ENCODE data around the gene GMPS.
"Not testable (repeated sequence)": the region's sequence is repeated elsewhere in the genome, so short reads cannot be mapped to it uniquely, and the experiment has no call there.

Gene GMPS

DNA sequence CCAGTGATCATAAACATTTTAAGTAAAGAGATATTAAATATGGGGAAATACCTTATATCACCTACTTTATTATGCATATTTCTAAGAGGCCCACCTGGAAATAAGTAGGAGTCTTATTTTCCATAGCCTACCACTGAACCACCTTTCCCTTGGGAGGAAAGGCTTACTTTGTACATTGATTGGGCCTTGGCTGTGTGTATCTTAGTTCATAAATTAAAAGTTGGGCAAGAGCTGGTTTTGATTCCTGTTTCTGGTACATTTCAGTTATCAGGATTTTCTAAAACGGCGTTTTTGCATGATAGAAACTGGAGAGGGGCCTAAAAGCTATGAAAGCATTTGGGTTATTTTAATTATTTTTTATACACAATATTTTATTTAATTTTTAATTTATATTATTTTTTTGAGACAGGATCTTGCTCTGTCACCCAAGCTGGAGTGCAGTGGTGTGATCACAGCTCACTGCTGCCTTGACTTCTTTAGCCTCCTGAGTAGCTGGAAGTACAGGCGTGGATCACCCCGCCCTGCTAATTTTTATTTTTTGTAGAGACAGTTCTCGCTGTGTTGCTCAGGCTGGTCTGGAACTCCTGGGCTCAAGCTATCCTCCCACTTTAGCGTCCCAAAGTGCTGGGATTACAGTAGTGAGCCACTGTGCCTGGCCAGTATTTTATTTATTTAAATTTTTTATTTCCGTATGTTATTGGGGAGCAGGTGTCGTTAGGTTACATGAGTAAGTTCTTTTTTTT, 2.6 kb downstream of the GMPS start:
- Histone ChIP-seq H3K9me3 (ENCODE audit: control extremely low read depth in 1 of 5, control insufficient read depth in 4 of 5, insufficient read depth in 2 of 5, low read depth in 1 of 5, low read length in 4 of 5) (no peaks in the 10 kb centered on the region), H3K4me3 (ENCODE audit: control insufficient read depth in 1 of 7, extremely low read depth in 1 of 7, insufficient read depth in 4 of 7, low read depth in 2 of 7, low read length in 6 of 7) (peak overlapping the region in 1 of 7 experiments; percentile 91), H3K27ac (ENCODE audit: insufficient read depth in 1 of 2, low read depth in 1 of 2, low read length in 2 of 2, poor library complexity in 1 of 2, severe bottlenecking in 2 of 2) (peak overlapping the region in 1 of 2 experiments; percentile 86), H3K4me1 (ENCODE audit: control extremely low read depth in 1 of 4, control insufficient read depth in 4 of 4, insufficient read depth in 4 of 4, low read length in 3 of 4) (peaks cover 5 to 23% (median 13%) of the 10 kb centered on the region in 4 experiments), H3K27me3 (replicated peaks in 2 of 5; ENCODE audit: control insufficient read depth in 4 of 5, insufficient read depth in 5 of 5, low read length in 4 of 5) (no peaks in the 10 kb centered on the region), H3K36me3 (ENCODE audit: control insufficient read depth in 4 of 4, insufficient read depth in 4 of 4, low read length in 3 of 4) (peaks cover 0 to 2% (median 0%) of the 10 kb centered on the region in 4 experiments)
- DNase-seq: no peak
- WGBS (ENCODE audit: insufficient coverage): 85% methylated on average over 3 of the region's 8 CpGs
- CTCF ChIA-PET: interaction anchor here (1.3 to 3.2 kb wide), 2 partner anchors 13 to 67 kb away, joined by 3 to 13 read pairs; partner anchors contain the start of gene C3orf33
- POLR2A ChIA-PET: no interaction called here

DNA sequence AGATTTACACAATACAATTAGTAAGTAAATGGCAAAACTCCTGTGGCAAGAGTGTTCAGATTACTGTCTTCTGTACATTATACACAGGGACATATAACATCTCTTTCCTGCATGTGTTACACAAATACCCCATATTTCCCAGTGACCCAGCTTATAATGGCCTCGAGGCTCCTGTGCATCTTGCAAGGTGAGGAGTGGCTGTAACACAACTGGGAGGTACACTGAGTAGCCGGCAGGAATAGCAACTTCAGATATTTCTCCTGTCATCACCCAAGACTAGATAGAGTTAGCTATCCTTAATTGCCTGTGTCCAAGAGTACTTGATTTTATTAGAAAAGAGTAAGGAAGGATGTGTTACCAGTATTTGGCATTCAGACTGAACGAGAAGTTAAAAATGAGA, 5.6 kb downstream of the GMPS start:
- CTCF ChIA-PET: no interaction called here
- 81% methylated on average over 2 of the region's 3 CpGs for WGBS (ENCODE audit: insufficient coverage)
- no peaks in the 10 kb centered on the region for H3K27me3 ChIP-seq (replicated peaks in 2 of 5; ENCODE audit: control insufficient read depth in 4 of 5, insufficient read depth in 5 of 5, low read length in 4 of 5)
- H3K4me3 ChIP-seq (ENCODE audit: control insufficient read depth in 1 of 7, extremely low read depth in 1 of 7, insufficient read depth in 4 of 7, low read depth in 2 of 7, low read length in 6 of 7): no peak overlapping the region
- no peak overlapping the region for H3K27ac ChIP-seq (ENCODE audit: insufficient read depth in 1 of 2, low read depth in 1 of 2, low read length in 2 of 2, poor library complexity in 1 of 2, severe bottlenecking in 2 of 2)
- H3K4me1 ChIP-seq (ENCODE audit: control extremely low read depth in 1 of 4, control insufficient read depth in 4 of 4, insufficient read depth in 4 of 4, low read length in 3 of 4): peaks cover 2 to 16% (median 10%) of the 10 kb centered on the region in 4 experiments
- peaks cover 0 to 2% (median 0%) of the 10 kb centered on the region in 4 experiments for H3K36me3 ChIP-seq (ENCODE audit: control insufficient read depth in 4 of 4, insufficient read depth in 4 of 4, low read length in 3 of 4)
- H3K9me3 ChIP-seq (ENCODE audit: control extremely low read depth in 1 of 5, control insufficient read depth in 4 of 5, insufficient read depth in 2 of 5, low read depth in 1 of 5, low read length in 4 of 5): no peaks in the 10 kb centered on the region
- POLR2A ChIA-PET: no interaction called here
- DNase-seq: no peak

DNA sequence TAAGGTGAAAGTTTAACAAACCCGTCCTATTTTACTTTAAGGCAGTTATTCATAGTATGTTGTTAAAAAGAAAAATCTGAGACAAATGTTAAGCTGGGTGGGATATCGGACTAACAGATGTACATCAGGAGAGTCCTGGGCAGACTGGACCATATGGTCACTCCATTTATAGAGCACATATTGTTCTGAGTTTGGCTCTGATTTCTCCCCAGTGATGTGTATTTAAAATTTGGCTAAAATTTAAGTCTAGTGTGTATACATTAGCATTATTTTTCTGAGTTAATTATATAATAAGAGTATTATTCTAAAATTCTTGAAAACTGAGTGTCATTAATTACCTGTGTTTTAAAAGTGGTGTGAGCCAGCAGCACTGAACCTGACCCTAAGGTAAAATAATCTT, 6.1 kb downstream of the GMPS start:
- no peak overlapping the region for H3K4me3 ChIP-seq (ENCODE audit: control insufficient read depth in 1 of 7, extremely low read depth in 1 of 7, insufficient read depth in 4 of 7, low read depth in 2 of 7, low read length in 6 of 7)
- no peaks in the 10 kb centered on the region for H3K9me3 ChIP-seq (ENCODE audit: control extremely low read depth in 1 of 5, control insufficient read depth in 4 of 5, insufficient read depth in 2 of 5, low read depth in 1 of 5, low read length in 4 of 5)
- H3K27me3 ChIP-seq (replicated peaks in 2 of 5; ENCODE audit: control insufficient read depth in 4 of 5, insufficient read depth in 5 of 5, low read length in 4 of 5): no peaks in the 10 kb centered on the region
- POLR2A ChIA-PET: no interaction called here
- peaks cover 0 to 2% (median 0%) of the 10 kb centered on the region in 4 experiments for H3K36me3 ChIP-seq (ENCODE audit: control insufficient read depth in 4 of 4, insufficient read depth in 4 of 4, low read length in 3 of 4)
- CTCF ChIA-PET: no interaction called here
- peaks cover 2 to 16% (median 11%) of the 10 kb centered on the region in 4 experiments for H3K4me1 ChIP-seq (ENCODE audit: control extremely low read depth in 1 of 4, control insufficient read depth in 4 of 4, insufficient read depth in 4 of 4, low read length in 3 of 4)
- DNase-seq: no peak
- 100% methylated on average over 1 of the region's 2 CpGs for WGBS (ENCODE audit: insufficient coverage)
- H3K27ac ChIP-seq (ENCODE audit: insufficient read depth in 1 of 2, low read depth in 1 of 2, low read length in 2 of 2, poor library complexity in 1 of 2, severe bottlenecking in 2 of 2): no peak overlapping the region

DNA sequence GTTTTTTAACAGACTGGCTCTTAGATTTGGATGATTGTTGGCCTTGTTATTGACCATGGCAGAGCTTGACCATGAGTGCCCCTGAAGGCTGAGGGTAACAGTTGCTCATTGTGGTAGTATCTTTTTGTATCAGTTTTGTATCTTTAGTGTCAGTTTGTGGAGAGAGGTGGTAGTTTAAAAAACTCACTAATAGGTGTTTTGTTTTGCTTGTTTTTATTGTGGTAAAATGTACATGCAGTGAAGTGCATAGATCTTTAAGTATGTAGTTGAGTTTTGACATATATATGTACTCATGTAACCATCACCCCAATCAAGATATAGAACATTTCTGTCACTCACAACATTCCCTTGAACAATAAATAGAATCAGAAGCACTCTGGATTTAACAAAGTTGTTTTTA, 9.8 kb downstream of the GMPS start:
- CTCF ChIA-PET: no interaction called here
- Histone ChIP-seq H3K9me3 (ENCODE audit: control extremely low read depth in 1 of 5, control insufficient read depth in 4 of 5, insufficient read depth in 2 of 5, low read depth in 1 of 5, low read length in 4 of 5) (no peaks in the 10 kb centered on the region), H3K36me3 (ENCODE audit: control insufficient read depth in 4 of 4, insufficient read depth in 4 of 4, low read length in 3 of 4) (peaks cover 0 to 2% (median 0%) of the 10 kb centered on the region in 4 experiments), H3K27ac (ENCODE audit: insufficient read depth in 1 of 2, low read depth in 1 of 2, low read length in 2 of 2, poor library complexity in 1 of 2, severe bottlenecking in 2 of 2) (no peak overlapping the region), H3K4me1 (ENCODE audit: control extremely low read depth in 1 of 4, control insufficient read depth in 4 of 4, insufficient read depth in 4 of 4, low read length in 3 of 4) (peaks cover 0 to 6% (median 3%) of the 10 kb centered on the region in 4 experiments), H3K4me3 (ENCODE audit: control insufficient read depth in 1 of 7, extremely low read depth in 1 of 7, insufficient read depth in 4 of 7, low read depth in 2 of 7, low read length in 6 of 7) (no peak overlapping the region), H3K27me3 (replicated peaks in 2 of 5; ENCODE audit: control insufficient read depth in 4 of 5, insufficient read depth in 5 of 5, low read length in 4 of 5) (no peaks in the 10 kb centered on the region)
- POLR2A ChIA-PET: no interaction called here
- DNase-seq: no peak

DNA sequence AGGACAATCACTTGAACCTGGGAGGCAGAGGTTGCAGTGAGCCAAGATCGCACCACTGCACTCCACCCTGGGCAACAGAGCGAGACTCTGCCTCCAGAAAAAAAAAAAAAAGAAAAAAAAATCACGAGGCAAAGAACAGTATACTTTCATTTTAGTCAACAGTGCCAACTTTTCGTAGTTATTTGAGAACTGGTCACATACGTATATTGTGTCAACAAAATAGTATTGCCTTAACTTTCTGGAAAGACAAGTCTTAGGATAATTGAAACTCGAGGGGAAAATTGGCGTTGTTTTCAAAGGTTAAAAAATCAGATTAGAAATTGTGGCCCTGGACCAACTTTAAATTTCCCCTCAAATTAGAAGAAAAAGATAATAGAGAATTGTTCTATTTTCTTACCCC, 13.8 kb downstream of the GMPS start:
- CTCF ChIA-PET: no interaction called here
- H3K27me3 ChIP-seq (replicated peaks in 2 of 5; ENCODE audit: control insufficient read depth in 4 of 5, insufficient read depth in 5 of 5, low read length in 4 of 5): no peaks in the 10 kb centered on the region

DNA sequence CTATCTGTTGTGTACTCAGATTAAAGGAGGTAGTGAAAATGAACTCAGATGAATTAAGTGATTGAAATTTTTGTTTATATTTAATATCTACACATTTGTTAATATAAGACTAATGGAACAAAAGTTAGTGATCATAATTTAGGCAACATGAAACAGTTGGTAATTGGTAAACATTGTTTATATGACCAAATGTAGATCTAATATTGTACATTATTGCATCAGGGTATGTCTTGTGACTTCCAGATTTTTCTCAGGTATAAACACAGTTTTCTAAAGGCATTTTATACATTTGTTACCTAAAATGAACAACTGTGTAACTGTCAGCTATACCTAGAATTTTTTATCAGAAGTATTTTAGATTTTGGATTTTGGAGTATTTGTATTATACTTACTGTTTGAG, 14.8 kb downstream of the GMPS start:
- Histone ChIP-seq H3K4me1 (ENCODE audit: control extremely low read depth in 1 of 4, control insufficient read depth in 4 of 4, insufficient read depth in 4 of 4, low read length in 3 of 4) (peaks cover 0 to 20% (median 13%) of the 10 kb centered on the region in 4 experiments), H3K27me3 (replicated peaks in 2 of 5; ENCODE audit: control insufficient read depth in 4 of 5, insufficient read depth in 5 of 5, low read length in 4 of 5) (no peaks in the 10 kb centered on the region), H3K36me3 (ENCODE audit: control insufficient read depth in 4 of 4, insufficient read depth in 4 of 4, low read length in 3 of 4) (no peaks in the 10 kb centered on the region), H3K9me3 (ENCODE audit: control extremely low read depth in 1 of 5, control insufficient read depth in 4 of 5, insufficient read depth in 2 of 5, low read depth in 1 of 5, low read length in 4 of 5) (no peaks in the 10 kb centered on the region), H3K4me3 (ENCODE audit: control insufficient read depth in 1 of 7, extremely low read depth in 1 of 7, insufficient read depth in 4 of 7, low read depth in 2 of 7, low read length in 6 of 7) (no peak overlapping the region), H3K27ac (ENCODE audit: insufficient read depth in 1 of 2, low read depth in 1 of 2, low read length in 2 of 2, poor library complexity in 1 of 2, severe bottlenecking in 2 of 2) (peak overlapping the region in 1 of 2 experiments; percentile 14)
- CTCF ChIA-PET: no interaction called here
- DNase-seq: no peak
- POLR2A ChIA-PET: no interaction called here

More for the DNA sequence above, 13.8 kb downstream of the GMPS start:
- H3K4me3 ChIP-seq (ENCODE audit: control insufficient read depth in 1 of 7, extremely low read depth in 1 of 7, insufficient read depth in 4 of 7, low read depth in 2 of 7, low read length in 6 of 7): no peak overlapping the region
- no peaks in the 10 kb centered on the region for H3K36me3 ChIP-seq (ENCODE audit: control insufficient read depth in 4 of 4, insufficient read depth in 4 of 4, low read length in 3 of 4)
- H3K27ac ChIP-seq (ENCODE audit: insufficient read depth in 1 of 2, low read depth in 1 of 2, low read length in 2 of 2, poor library complexity in 1 of 2, severe bottlenecking in 2 of 2): no peak overlapping the region
- POLR2A ChIA-PET: no interaction called here
- 94% methylated on average over 2 of the region's 7 CpGs for WGBS (ENCODE audit: insufficient coverage)
- no peak for DNase-seq
- peaks cover 0 to 13% (median 9%) of the 10 kb centered on the region in 4 experiments for H3K4me1 ChIP-seq (ENCODE audit: control extremely low read depth in 1 of 4, control insufficient read depth in 4 of 4, insufficient read depth in 4 of 4, low read length in 3 of 4)
- H3K9me3 ChIP-seq (ENCODE audit: control extremely low read depth in 1 of 5, control insufficient read depth in 4 of 5, insufficient read depth in 2 of 5, low read depth in 1 of 5, low read length in 4 of 5): no peaks in the 10 kb centered on the region

DNA sequence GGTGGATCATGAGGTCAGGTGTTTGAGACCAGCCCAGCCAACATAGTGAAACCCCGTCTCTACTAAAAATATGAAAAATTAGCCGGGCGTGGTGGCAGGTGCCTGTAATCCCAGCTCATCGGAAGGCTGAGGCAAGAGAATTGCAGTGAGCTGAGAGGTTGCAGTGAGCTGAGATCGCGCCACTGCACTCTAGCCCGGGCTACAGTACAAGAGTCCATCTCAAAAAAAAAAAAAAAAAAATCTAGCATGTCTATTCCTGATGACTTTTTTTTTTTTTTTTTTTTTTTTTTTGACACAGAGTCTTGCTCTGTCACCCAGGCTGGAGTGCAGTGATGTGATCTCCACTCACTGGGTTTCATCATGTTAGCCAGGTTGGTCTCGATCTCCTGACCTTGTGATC, 15.9 kb downstream of the GMPS start:
- H3K9me3 ChIP-seq (ENCODE audit: control extremely low read depth in 1 of 5, control insufficient read depth in 4 of 5, insufficient read depth in 2 of 5, low read depth in 1 of 5, low read length in 4 of 5); DNase-seq; H3K36me3 ChIP-seq (ENCODE audit: control insufficient read depth in 4 of 4, insufficient read depth in 4 of 4, low read length in 3 of 4); H3K27ac ChIP-seq (ENCODE audit: insufficient read depth in 1 of 2, low read depth in 1 of 2, low read length in 2 of 2, poor library complexity in 1 of 2, severe bottlenecking in 2 of 2); H3K27me3 ChIP-seq (replicated peaks in 2 of 5; ENCODE audit: control insufficient read depth in 4 of 5, insufficient read depth in 5 of 5, low read length in 4 of 5); POLR2A ChIA-PET; H3K4me3 ChIP-seq (ENCODE audit: control insufficient read depth in 1 of 7, extremely low read depth in 1 of 7, insufficient read depth in 4 of 7, low read depth in 2 of 7, low read length in 6 of 7): not testable (repeated sequence)
- 100% methylated on average over 4 of the region's 8 CpGs for WGBS (ENCODE audit: insufficient coverage)
- CTCF ChIA-PET: interaction anchor here (0.7 to 1.8 kb wide), 3 partner anchors 10 to 15 kb away, joined by 3 to 6 read pairs (median 3); no protein-coding TSS in a partner anchor
- peaks cover 0 to 25% (median 16%) of the 10 kb centered on the region in 4 experiments for H3K4me1 ChIP-seq (ENCODE audit: control extremely low read depth in 1 of 4, control insufficient read depth in 4 of 4, insufficient read depth in 4 of 4, low read length in 3 of 4)

Measured in common myeloid progenitor, CD34-positive (primary cell).